GM13977 (cell line): Measurements from ENCODE around the gene JAG2.

Experiments used
- DNase-seq: peaks from one replicate; pipeline ENCODE4 v3.0.0; 2012; ENCODE audit warnings: low spot score
- in situ Hi-C: fragments of 300-500 bp; cut with MboI; formaldehyde crosslinking; loops from one replicate; pipeline ENCODE4 v1.12.0; 2022; ENCODE audit warnings: low sequenced_read_pairs, low pct_unique_long_range_greater_than_20kb, mixed read lengths, inconsistent platforms; ENCODE audit not compliant: unreplicated experiment
- TF ChIP-seq, protein P1 (sequence below): IDR thresholded peaks from 2 replicates; pipeline ENCODE4 v1.5.1; 2012; ENCODE audit warnings: mild to moderate bottlenecking, control low read depth; ENCODE audit not compliant: insufficient read depth; ENCODE audit errors: extremely low read depth, missing control alignments

Gene JAG2

GRCh38 chr14:105172476-105172875, 3.9 kb upstream of the JAG2 start:
- TF ChIP-seq, protein P1, sequence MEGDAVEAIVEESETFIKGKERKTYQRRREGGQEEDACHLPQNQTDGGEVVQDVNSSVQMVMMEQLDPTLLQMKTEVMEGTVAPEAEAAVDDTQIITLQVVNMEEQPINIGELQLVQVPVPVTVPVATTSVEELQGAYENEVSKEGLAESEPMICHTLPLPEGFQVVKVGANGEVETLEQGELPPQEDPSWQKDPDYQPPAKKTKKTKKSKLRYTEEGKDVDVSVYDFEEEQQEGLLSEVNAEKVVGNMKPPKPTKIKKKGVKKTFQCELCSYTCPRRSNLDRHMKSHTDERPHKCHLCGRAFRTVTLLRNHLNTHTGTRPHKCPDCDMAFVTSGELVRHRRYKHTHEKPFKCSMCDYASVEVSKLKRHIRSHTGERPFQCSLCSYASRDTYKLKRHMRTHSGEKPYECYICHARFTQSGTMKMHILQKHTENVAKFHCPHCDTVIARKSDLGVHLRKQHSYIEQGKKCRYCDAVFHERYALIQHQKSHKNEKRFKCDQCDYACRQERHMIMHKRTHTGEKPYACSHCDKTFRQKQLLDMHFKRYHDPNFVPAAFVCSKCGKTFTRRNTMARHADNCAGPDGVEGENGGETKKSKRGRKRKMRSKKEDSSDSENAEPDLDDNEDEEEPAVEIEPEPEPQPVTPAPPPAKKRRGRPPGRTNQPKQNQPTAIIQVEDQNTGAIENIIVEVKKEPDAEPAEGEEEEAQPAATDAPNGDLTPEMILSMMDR, result no peak
- no peak for DNase-seq
- in situ Hi-C loops, result no loop called here

GRCh38 chr14:105171004-105171673, 2.6 kb upstream of the JAG2 start:
- TF ChIP-seq, protein P1, result no peak
- in situ Hi-C loops, result no loop called here
- no peak for DNase-seq

DNA sequence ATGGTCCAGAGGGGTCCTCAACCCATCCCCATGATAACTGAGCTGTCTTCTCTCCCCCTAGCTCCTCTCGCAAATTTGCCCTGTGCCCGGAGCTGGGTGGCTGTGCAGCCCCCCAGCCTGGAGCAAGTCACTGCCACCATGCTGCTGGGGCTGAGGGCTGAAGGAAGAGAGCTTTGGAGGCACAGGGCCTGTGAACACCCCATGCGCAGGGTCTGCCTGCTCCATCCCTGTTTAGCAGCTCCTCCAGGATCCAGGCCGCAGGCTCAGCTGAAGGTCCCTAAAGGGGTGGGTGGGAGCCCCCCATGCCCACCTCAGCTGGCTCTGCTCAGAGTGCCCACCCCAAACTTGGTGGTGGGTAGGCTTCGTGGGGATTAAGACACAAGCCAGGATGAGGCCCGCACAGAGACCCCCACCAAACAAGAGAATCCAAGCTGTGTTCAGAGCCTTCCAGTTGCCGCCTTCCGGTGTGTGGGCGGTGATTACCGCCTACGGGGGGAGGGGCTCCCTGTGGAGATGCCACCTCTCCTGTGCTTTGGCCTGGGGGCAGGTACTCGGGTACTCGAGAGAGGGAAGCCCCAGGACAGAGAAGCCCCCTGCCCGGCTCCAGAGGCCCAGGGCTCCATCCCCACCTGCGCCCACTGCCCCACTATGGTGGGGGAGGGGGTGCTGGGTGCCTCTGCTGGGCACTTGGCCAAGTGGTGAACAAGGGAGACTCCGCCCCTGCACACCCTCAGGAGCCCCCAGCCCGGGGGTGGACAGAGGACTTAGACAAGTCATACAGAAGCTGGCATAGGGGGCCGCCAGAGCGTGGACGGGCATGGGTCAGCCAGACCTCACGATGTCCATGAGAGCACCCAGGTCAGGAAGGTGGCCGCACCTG, 1.4 kb upstream of the JAG2 start:
- DNase-seq, result no peak
- TF ChIP-seq, protein P1, result no peak
- in situ Hi-C loops, result no loop called here

GRCh38 chr14:105168979-105169507, 467 bp upstream of the JAG2 start:
- TF ChIP-seq, protein P1, result peak; percentile 53
- DNase-seq, result no peak
- in situ Hi-C loops, result no loop called here

DNA sequence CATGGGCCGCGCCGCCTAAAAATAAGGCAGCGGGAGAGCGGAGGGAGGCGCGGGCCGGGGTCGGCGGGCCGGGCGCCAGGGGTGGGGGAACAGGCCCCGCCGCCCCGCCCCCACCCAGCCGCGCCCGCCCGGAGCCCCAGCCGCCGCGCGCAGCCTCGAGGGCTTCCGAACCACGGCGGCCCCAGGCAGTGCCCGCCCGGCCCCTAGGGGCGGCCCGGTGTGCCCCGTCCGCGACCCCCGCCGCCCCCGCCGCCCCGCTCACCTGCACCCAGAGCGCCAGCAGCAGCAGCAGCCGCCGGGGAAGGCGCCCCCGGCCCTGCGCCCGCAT, 519 bp downstream of the JAG2 start:
- no peak for DNase-seq
- TF ChIP-seq, protein P1, result no peak
- in situ Hi-C loops, result no loop called here

GRCh38 chr14:105167303-105168092, 1.1 kb downstream of the JAG2 start:
- TF ChIP-seq, protein P1, result peak; percentile 22
- in situ Hi-C loops, result no loop called here
- DNase-seq, result no peak
